Spleen (tissue), 3 donors: ENCODE data around the gene PHYH.

Experiments
- POLR2A ChIP-seq, 3 donors: fragments of 450-650 bp; IDR thresholded peaks; one replicate each; pipeline ENCODE4 v1.5.1; 2017; ENCODE audit warnings: antibody characterized with exemption in 3 of 3, mild to moderate bottlenecking in 1 of 3
- POLR2AphosphoS5 ChIP-seq, 3 donors: sonication (generic); formaldehyde crosslinking; IDR thresholded peaks; one replicate each; pipeline ENCODE4 v1.5.1; 2017; ENCODE audit warnings: antibody characterized with exemption in 3 of 3

GRCh38 chr10:13346283-13347042 is 46.6 kb upstream of the PHYH start:
- TF ChIP-seq POLR2AphosphoS5 (IDR thresholded peaks at IDR 0.05), result no peak
- no peak for TF ChIP-seq POLR2A (IDR thresholded peaks at IDR 0.05)
